GM18499 (cell line): ENCODE results near the gene ZNF256.

Experiments
- ATAC-seq: cut with Tn5 transposase; IDR thresholded peaks from one replicate; pipeline ENCODE4 v1.9.1; 2021; ENCODE audit warnings: moderate number of reproducible peaks; ENCODE audit not compliant: insufficient read depth, unreplicated experiment

ZNF256 gene

GRCh38 chr19:57903618-57904184, 43.8 kb downstream of the ZNF256 start:
- no peak for ATAC-seq

GRCh38 chr19:57900311-57900710, 47.2 kb downstream of the ZNF256 start:
- no peak for ATAC-seq
